Neuronal stem cell (in vitro differentiated cells): ENCODE results near the gene PDE11A.

Experiments used
- DNase-seq: peaks from one replicate; pipeline ENCODE4 v3.0.0-alpha.2; 2013; ENCODE audit warnings: low spot score
- H2AFZ ChIP-seq: one replicate; pipeline ENCODE4 v1.6.1; 2013; ENCODE audit warnings: mild to moderate bottlenecking, low read length, inconsistent platforms
- H2AK5ac ChIP-seq: 2 replicates; pipeline ENCODE4 v1.6.1; 2013; ENCODE audit warnings: low read depth, mild to moderate bottlenecking, inconsistent platforms, low read length, moderate library complexity, mixed read lengths
- H2BK120ac ChIP-seq: 2 replicates; pipeline ENCODE4 v1.6.1; 2013; ENCODE audit warnings: low read depth, mild to moderate bottlenecking, inconsistent platforms, low read length, moderate library complexity, mixed read lengths
- H2BK12ac ChIP-seq: one replicate; pipeline ENCODE4 v1.6.1; 2013; ENCODE audit warnings: low read length, inconsistent platforms
- H2BK15ac ChIP-seq: 2 replicates; pipeline ENCODE4 v1.6.1; 2013; ENCODE audit warnings: mild to moderate bottlenecking, low read length, inconsistent platforms, mixed read lengths
- H2BK5ac ChIP-seq: one replicate; pipeline ENCODE4 v1.6.1; 2013; ENCODE audit warnings: inconsistent platforms, mild to moderate bottlenecking, low read length, moderate library complexity
- H3K14ac ChIP-seq: one replicate; pipeline ENCODE4 v1.6.1; 2013; ENCODE audit warnings: low read length, inconsistent platforms
- H3K18ac ChIP-seq: 2 replicates; pipeline ENCODE4 v1.6.1; 2013; ENCODE audit warnings: low read length, inconsistent platforms
- H3K23ac ChIP-seq: 2 replicates; pipeline ENCODE4 v1.6.1; 2013; ENCODE audit warnings: low read depth, mild to moderate bottlenecking, mixed read lengths, low read length, inconsistent platforms; ENCODE audit not compliant: poor library complexity
- H3K27ac ChIP-seq: replicated peaks from 3 replicates; pipeline ENCODE4 v1.5.1; 2013; ENCODE audit warnings: low read length, inconsistent platforms
- H3K27me3 ChIP-seq, 3 experiments: 2 replicates each; pipeline ENCODE4 v1.6.1; 2013; ENCODE audit warnings: low read length in 3 of 3, mild to moderate bottlenecking in 2 of 3, inconsistent platforms in 1 of 3, low read depth in 1 of 3, mixed read lengths in 1 of 3, moderate library complexity in 1 of 3; ENCODE audit not compliant: control insufficient read depth in 3 of 3, insufficient read depth in 3 of 3
- H3K36me3 ChIP-seq, 2 donors: replicated peaks in 1 of 2; 2 replicates each; pipeline ENCODE4 v1.6.1; 2013; ENCODE audit warnings: low read length in 2 of 2; ENCODE audit not compliant: control insufficient read depth in 2 of 2, insufficient read depth in 2 of 2
- H3K4ac ChIP-seq: 2 replicates; pipeline ENCODE4 v1.6.1; 2013; ENCODE audit warnings: inconsistent platforms, mild to moderate bottlenecking, low read length, moderate library complexity
- H3K4me1 ChIP-seq, 2 donors: 1 replicate in 1 of 2; 2 replicates in 1 of 2; pipeline ENCODE4 v1.6.1; 2013; ENCODE audit warnings: low read length in 2 of 2, low read depth in 1 of 2; ENCODE audit not compliant: control insufficient read depth in 2 of 2, insufficient read depth in 1 of 2
- H3K4me2 ChIP-seq: one replicate; pipeline ENCODE4 v1.6.1; 2013; ENCODE audit warnings: mild to moderate bottlenecking, low read length, inconsistent platforms; ENCODE audit not compliant: insufficient read depth, poor library complexity, severe bottlenecking
- H3K4me3 ChIP-seq, 2 donors: 2 replicates each; pipeline ENCODE4 v1.5.1; 2013; ENCODE audit warnings: low read length in 2 of 2, mild to moderate bottlenecking in 2 of 2, inconsistent platforms in 1 of 2, moderate library complexity in 1 of 2
- H3K79me1 ChIP-seq: one replicate; pipeline ENCODE4 v1.6.1; 2013; ENCODE audit warnings: low read depth, mild to moderate bottlenecking, inconsistent platforms, low read length, moderate library complexity
- H3K9ac ChIP-seq: one replicate; pipeline ENCODE4 v1.6.1; 2013; ENCODE audit warnings: mild to moderate bottlenecking, low read depth, low read length, inconsistent platforms; ENCODE audit not compliant: poor library complexity
- H3K9me3 ChIP-seq, 2 donors: replicated peaks in 1 of 2; 2 replicates each; pipeline versions ENCODE3 to v1.6.1; 2013; ENCODE audit warnings: low read length in 2 of 2, mild to moderate bottlenecking in 2 of 2, inconsistent platforms in 1 of 2, low read depth in 1 of 2, mixed read lengths in 1 of 2, moderate library complexity in 1 of 2; ENCODE audit not compliant: control insufficient read depth in 2 of 2, insufficient read depth in 1 of 2
- H4K8ac ChIP-seq: one replicate; pipeline ENCODE4 v1.6.1; 2013; ENCODE audit warnings: low read depth, mild to moderate bottlenecking, inconsistent platforms, low read length, moderate library complexity
- H4K91ac ChIP-seq: one replicate; pipeline ENCODE4 v1.6.1; 2013; ENCODE audit warnings: low read length, low read depth, mild to moderate bottlenecking, inconsistent platforms; ENCODE audit not compliant: poor library complexity
- WGBS, 2 donors: extraction: QIAGEN DNeasy Blood & Tissue Kit; methylation state at CpG; one replicate each; pipeline ENCODE4 v1.1.7; 2013; ENCODE audit warnings: missing lambda C conversion rate in 2 of 2, mixed read lengths in 1 of 2; ENCODE audit not compliant: insufficient read length in 2 of 2, insufficient replicate concordance in 1 of 2; ENCODE audit errors: extremely low coverage in 2 of 2; 5-methylcytosine and 5-hydroxymethylcytosine counted together

Gene PDE11A

GRCh38 chr2:177873915-177874314, 198.7 kb downstream of the PDE11A start:
- Histone ChIP-seq H3K23ac (no peak overlapping the region), H3K4ac (no peak overlapping the region), H4K91ac (no peak overlapping the region), H3K27me3 (no peaks in the 10 kb centered on the region), H2BK12ac (no peak overlapping the region), H3K4me1 (no peaks in the 10 kb centered on the region), H2BK5ac (no peak overlapping the region), H3K36me3 (no peaks in the 10 kb centered on the region), H3K4me3 (no peak overlapping the region), H3K9ac (no peak overlapping the region), H2AK5ac (no peak overlapping the region), H3K27ac (no peak overlapping the region), H3K14ac (no peak overlapping the region), H2BK15ac (no peak overlapping the region), H2AFZ (no peak overlapping the region), H3K18ac (no peak overlapping the region), H3K4me2 (no peak overlapping the region), H3K79me1 (no peaks in the 10 kb centered on the region), H3K9me3 (no peaks in the 10 kb centered on the region), H2BK120ac (no peak overlapping the region), H4K8ac (no peak overlapping the region)
- no peak for DNase-seq
- WGBS, 2 donors = no CpG with 5 or more reads among the region's 1 CpG

GRCh38 chr2:177872286-177872685, 200.3 kb downstream of the PDE11A start:
- Histone ChIP-seq H3K4me3 (no peak overlapping the region), H3K18ac (no peak overlapping the region), H2BK5ac (no peak overlapping the region), H3K27me3 (no peaks in the 10 kb centered on the region), H3K4me2 (no peak overlapping the region), H3K27ac (no peak overlapping the region), H3K79me1 (no peaks in the 10 kb centered on the region), H2BK120ac (no peak overlapping the region), H3K23ac (no peak overlapping the region), H3K4ac (no peak overlapping the region), H2BK15ac (no peak overlapping the region), H4K8ac (no peak overlapping the region), H3K9ac (no peak overlapping the region), H3K14ac (no peak overlapping the region), H2BK12ac (no peak overlapping the region), H4K91ac (no peak overlapping the region), H3K36me3 (no peaks in the 10 kb centered on the region), H3K9me3 (no peaks in the 10 kb centered on the region), H2AK5ac (no peak overlapping the region), H2AFZ (no peak overlapping the region), H3K4me1 (no peaks in the 10 kb centered on the region)
- DNase-seq = no peak

- H3K9me3 ChIP-seq = no peaks in the 10 kb centered on the region
- H3K9ac ChIP-seq = no peak overlapping the region
- no peaks in the 10 kb centered on the region for H3K27me3 ChIP-seq
- no peak overlapping the region for H2BK12ac ChIP-seq
- H3K4me3 ChIP-seq = no peak overlapping the region
- no peak for DNase-seq
- no peak overlapping the region for H3K18ac ChIP-seq
- H4K91ac ChIP-seq = no peak overlapping the region
- no peak overlapping the region for H2BK5ac ChIP-seq
- H3K14ac ChIP-seq = no peak overlapping the region
- no peak overlapping the region for H2AFZ ChIP-seq
- H3K4me1 ChIP-seq = no peaks in the 10 kb centered on the region
- no peaks in the 10 kb centered on the region for H3K79me1 ChIP-seq
- H2AK5ac ChIP-seq = no peak overlapping the region
- H2BK120ac ChIP-seq = no peak overlapping the region
- no peak overlapping the region for H4K8ac ChIP-seq
- no peak overlapping the region for H3K4ac ChIP-seq
- no peak overlapping the region for H3K27ac ChIP-seq
- H3K23ac ChIP-seq = no peak overlapping the region
- 100% methylated on average over 1 of the region's 3 CpGs for WGBS, 2 donors
- H2BK15ac ChIP-seq = no peak overlapping the region
- no peaks in the 10 kb centered on the region for H3K36me3 ChIP-seq
- H3K4me2 ChIP-seq = no peak overlapping the region
Measured at GRCh38 chr2:177869912-177870311, 202.7 kb downstream of the PDE11A start.

GRCh38 chr2:177869209-177869608, 203.4 kb downstream of the PDE11A start:
- H4K8ac ChIP-seq = no peak overlapping the region
- no peak overlapping the region for H2BK5ac ChIP-seq
- WGBS, 2 donors = no CpG with 5 or more reads among the region's 3 CpGs
- H4K91ac ChIP-seq = no peak overlapping the region
- no peak overlapping the region for H3K9ac ChIP-seq
- H3K27ac ChIP-seq = no peak overlapping the region
- H2AFZ ChIP-seq = no peak overlapping the region
- no peak overlapping the region for H3K4me2 ChIP-seq
- DNase-seq = no peak
- no peak overlapping the region for H2BK15ac ChIP-seq
- no peak overlapping the region for H2AK5ac ChIP-seq
- no peak overlapping the region for H3K23ac ChIP-seq
- no peaks in the 10 kb centered on the region for H3K4me1 ChIP-seq
- H3K9me3 ChIP-seq = no peaks in the 10 kb centered on the region
- no peaks in the 10 kb centered on the region for H3K36me3 ChIP-seq
- H3K4ac ChIP-seq = no peak overlapping the region
- no peak overlapping the region for H3K14ac ChIP-seq
- H3K4me3 ChIP-seq = no peak overlapping the region
- no peaks in the 10 kb centered on the region for H3K27me3 ChIP-seq
- no peak overlapping the region for H2BK12ac ChIP-seq
- H3K18ac ChIP-seq = no peak overlapping the region
- H3K79me1 ChIP-seq = no peaks in the 10 kb centered on the region
- H2BK120ac ChIP-seq = no peak overlapping the region
